Pancreas (tissue), 10 donors: ENCODE data around the gene SCG2. TPM values are rescaled to one million over a fixed set of nuclear protein-coding genes. Genes with fewer than 3 reads are reported as not detected.

ENCODE experiments used
- ATAC-seq, 4 donors: fragments of 200-7000 bp; cut with Tn5 transposase; one replicate each; pipeline versions ENCODE4 v1.8.0 to v1.9.1; 2020; ENCODE audit warnings: mild to moderate bottlenecking in 4 of 4, moderate library complexity in 4 of 4
- DNase-seq, 6 donors: peaks; one replicate each; pipeline ENCODE4 v3.0.0-alpha.2; 2020
- FAIRE-seq: peaks from 2 replicates; lab custom pipeline; 2012; peaks lifted over from hg19 to GRCh38; lab: Jason Lieb, UNC
- H3K27ac ChIP-seq, 4 donors: fragments of 200-600 bp; sonication (generic); 1 replicate in 3 of 4; 2 replicates in 1 of 4; pipeline versions ENCODE4 v1.5.0 to v1.8.0; 2020
- H3K27me3 ChIP-seq, 4 donors: fragments of 200-600 bp; one replicate each; pipeline ENCODE4 v1.8.0; 2021
- H3K36me3 ChIP-seq, 3 donors: fragments of 200-600 bp; sonication (generic) in 1 of 3; one replicate each; pipeline versions ENCODE4 v1.5.0 to v1.8.0; 2020 to 2021
- H3K4me1 ChIP-seq, 3 donors: fragments of 200-600 bp; one replicate each; pipeline ENCODE4 v1.8.0; 2021
- H3K4me3 ChIP-seq, 4 donors: fragments of 200-600 bp; sonication (generic) in 2 of 4; one replicate each; pipeline versions ENCODE4 v1.5.0 to v1.8.0; 2020 to 2021
- H3K9me3 ChIP-seq, 4 donors: fragments of 200-600 bp; one replicate each; pipeline ENCODE4 v1.8.0; 2021
- WGBS, 2 donors: extraction: QIAGEN DNeasy Blood & Tissue Kit; methylation state at CpG; one replicate each; pipeline ENCODE4 v1.1.7; 2013; 5-methylcytosine and 5-hydroxymethylcytosine counted together
- intact Hi-C, 3 donors: fragments of 100-400 bp; cut with DNase I; formaldehyde crosslinking; loops; one replicate each; pipeline versions ENCODE4 v1.11.1 to v1.14.2; 2022
- polyA plus RNA-seq, 2 donors: library from polyadenylated mRNA; stranded (reverse); fragments of 200-250 nt; gene quantifications; one replicate each; pipeline ENCODE4 v1.2.3, GENCODE V29; 2013
- total RNA-seq, 6 donors: library from RNA; stranded (reverse); fragmentation: NEBNext Ultra II Directional in 4 of 6; extraction: Animal tissue kit (Norgen Biotek cat#: 25700) in 4 of 6; gene quantifications; one replicate each; pipeline versions ENCODE4 v1.2.1 to v1.2.4, GENCODE V29; 2021 to 2023
- TF ChIP-seq, protein P1 (sequence below), 4 donors: fragments of 200-600 bp; sonication (generic) in 3 of 4; IDR thresholded peaks; one replicate each; pipeline versions ENCODE4 v1.5.0 to v1.8.0; 2021; ENCODE audit warnings: antibody characterized with exemption in 4 of 4
- donor health status: healthy with polysubstance abuse.
- donor health status: DM: no; HTN: no; CAD: no; lungs with moderate emphysema.
- donor health status: DM: no; HTN: no; CAD: no.
- donor health status: control.
- donor health status: control.
- donor health status: Bipolar disorder and iron deficiency.
- donor health status: DM: yes; HTN: yes; CAD: no.
- donor health status: DM: no; HTN: no; CAD: no.
- donor health status: DM: no; HTN: no; CAD: no.
- donor health status: DM: yes; HTN: yes; CAD: no.

SCG2 gene
- total and polyA plus RNA-seq, 8 donors = 4.4 to 189 (median 19.3) TPM

DNA sequence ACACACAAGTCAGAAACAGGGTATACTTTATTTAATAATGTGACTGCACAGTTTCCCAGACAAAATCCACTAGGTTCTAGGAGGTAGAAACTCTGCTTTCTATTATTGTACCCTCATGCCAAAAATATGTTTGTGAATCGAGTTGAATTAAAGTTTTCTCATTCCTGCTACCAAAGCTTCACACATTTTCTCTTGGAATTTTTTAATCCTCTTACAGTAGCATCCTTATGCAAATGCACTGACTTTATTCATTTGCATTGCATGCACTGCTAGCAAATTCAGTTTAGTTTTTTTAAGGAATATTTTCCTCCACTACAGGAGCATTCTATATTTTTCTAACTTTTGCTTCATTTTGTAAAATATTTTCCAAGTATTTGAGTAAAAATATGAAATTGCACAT, 4.8 kb upstream of the SCG2 start:
- no peak for ATAC-seq

DNA sequence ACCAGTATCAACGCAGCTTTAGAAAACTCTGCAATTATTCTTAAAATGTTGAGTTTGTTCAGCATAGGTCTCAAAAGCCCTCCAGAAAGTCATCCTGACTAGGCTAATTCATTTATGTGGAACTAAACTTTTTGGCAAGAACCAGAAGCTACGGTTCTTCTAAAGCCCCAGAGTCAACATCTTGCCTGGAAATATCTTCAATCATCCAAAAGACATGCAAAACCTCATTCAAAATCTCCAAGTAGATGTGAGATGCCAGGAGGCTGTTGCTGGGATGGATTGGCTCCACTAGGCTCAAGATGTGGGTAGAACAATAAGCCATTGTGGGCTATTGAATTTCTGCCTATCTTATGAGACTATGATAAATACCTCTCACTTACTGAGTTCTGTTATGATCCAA, 2.1 kb upstream of the SCG2 start:
- TF ChIP-seq, protein P1, sequence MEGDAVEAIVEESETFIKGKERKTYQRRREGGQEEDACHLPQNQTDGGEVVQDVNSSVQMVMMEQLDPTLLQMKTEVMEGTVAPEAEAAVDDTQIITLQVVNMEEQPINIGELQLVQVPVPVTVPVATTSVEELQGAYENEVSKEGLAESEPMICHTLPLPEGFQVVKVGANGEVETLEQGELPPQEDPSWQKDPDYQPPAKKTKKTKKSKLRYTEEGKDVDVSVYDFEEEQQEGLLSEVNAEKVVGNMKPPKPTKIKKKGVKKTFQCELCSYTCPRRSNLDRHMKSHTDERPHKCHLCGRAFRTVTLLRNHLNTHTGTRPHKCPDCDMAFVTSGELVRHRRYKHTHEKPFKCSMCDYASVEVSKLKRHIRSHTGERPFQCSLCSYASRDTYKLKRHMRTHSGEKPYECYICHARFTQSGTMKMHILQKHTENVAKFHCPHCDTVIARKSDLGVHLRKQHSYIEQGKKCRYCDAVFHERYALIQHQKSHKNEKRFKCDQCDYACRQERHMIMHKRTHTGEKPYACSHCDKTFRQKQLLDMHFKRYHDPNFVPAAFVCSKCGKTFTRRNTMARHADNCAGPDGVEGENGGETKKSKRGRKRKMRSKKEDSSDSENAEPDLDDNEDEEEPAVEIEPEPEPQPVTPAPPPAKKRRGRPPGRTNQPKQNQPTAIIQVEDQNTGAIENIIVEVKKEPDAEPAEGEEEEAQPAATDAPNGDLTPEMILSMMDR (IDR thresholded peaks at IDR 0.05) = no peak
- ATAC-seq (no peak), FAIRE-seq (no peak), DNase-seq (no peak)
- H3K4me3 ChIP-seq = no peak overlapping the region
- WGBS, 2 donors = 62 to 72% methylated on average over 2 of the region's 2 CpGs
- H3K27ac ChIP-seq = no peak overlapping the region
- intact Hi-C loops = no loop called here
- H3K27me3 ChIP-seq = peaks cover 0 to 5% (median 0%) of the 10 kb centered on the region in 4 donors
- H3K4me1 ChIP-seq = peaks cover 0 to 3% (median 0%) of the 10 kb centered on the region in 3 donors
- H3K9me3 ChIP-seq = no peaks in the 10 kb centered on the region
- no peaks in the 10 kb centered on the region for H3K36me3 ChIP-seq

More for the DNA sequence above, 4.8 kb upstream of the SCG2 start:
- H3K9me3 ChIP-seq = no peaks in the 10 kb centered on the region
- FAIRE-seq (no peak), DNase-seq (no peak)
- no peak overlapping the region for H3K27ac ChIP-seq
- H3K36me3 ChIP-seq = no peaks in the 10 kb centered on the region
- TF ChIP-seq, protein P1 (IDR thresholded peaks at IDR 0.05) = no peak
- peaks cover 0 to 2% (median 0%) of the 10 kb centered on the region in 3 donors for H3K4me1 ChIP-seq
- H3K27me3 ChIP-seq = no peaks in the 10 kb centered on the region
- WGBS, 2 donors = 28 to 35% methylated on average over 1 of the region's 1 CpG
- intact Hi-C loops = no loop called here
- no peak overlapping the region for H3K4me3 ChIP-seq

DNA sequence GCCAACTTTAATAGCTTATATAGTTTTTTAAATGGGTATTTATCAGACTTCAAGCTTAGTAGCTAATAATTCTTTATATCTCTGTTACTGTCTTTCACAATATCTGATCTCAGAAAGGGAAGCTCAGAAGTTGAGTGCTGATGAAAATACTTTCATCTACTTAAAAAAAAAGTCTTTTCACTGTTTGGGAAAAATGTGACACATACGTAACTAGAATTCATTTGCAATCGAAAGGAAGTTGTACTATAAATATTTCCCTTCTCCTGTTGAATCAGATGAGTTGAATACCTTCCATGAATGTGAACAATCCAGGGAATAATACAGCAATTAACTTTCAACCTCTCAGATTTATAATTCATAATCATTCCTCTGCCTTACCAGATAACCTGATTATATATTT, 811 bp upstream of the SCG2 start:
- no peak for DNase-seq
- Histone ChIP-seq H3K36me3 (no peaks in the 10 kb centered on the region), H3K27ac (no peak overlapping the region), H3K4me3 (no peak overlapping the region), H3K4me1 (peaks cover 0 to 3% (median 0%) of the 10 kb centered on the region in 3 donors), H3K9me3 (no peaks in the 10 kb centered on the region), H3K27me3 (peaks cover 0 to 7% (median 0%) of the 10 kb centered on the region in 4 donors)
- FAIRE-seq = no peak
- no peak for ATAC-seq
- intact Hi-C loops = no loop called here
- WGBS, 2 donors = 67 to 69% methylated on average over 2 of the region's 2 CpGs
- TF ChIP-seq, protein P1 (IDR thresholded peaks at IDR 0.05) = no peak

DNA sequence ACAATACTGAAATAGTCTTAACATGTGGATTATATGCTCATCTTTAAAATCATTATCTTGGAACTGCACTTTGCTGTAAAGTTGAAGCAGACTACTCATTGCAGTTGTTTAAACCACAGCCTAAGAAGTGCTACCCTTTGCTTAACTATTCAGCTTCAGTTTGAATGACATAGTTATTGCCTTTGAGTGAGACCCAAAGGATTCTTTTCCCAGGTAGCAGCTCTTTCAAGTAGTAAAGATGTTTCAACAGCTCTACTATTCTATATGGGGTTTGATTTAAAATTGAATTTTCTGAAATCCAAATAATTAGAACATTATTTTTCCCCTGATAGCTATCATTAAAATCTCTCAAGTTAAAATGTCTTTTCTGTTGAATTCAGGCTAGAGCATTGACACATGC, 1.1 kb downstream of the SCG2 start:
- TF ChIP-seq, protein P1 (IDR thresholded peaks at IDR 0.05) = no peak
- H3K36me3 ChIP-seq = no peaks in the 10 kb centered on the region
- H3K27ac ChIP-seq = no peak overlapping the region
- no peak for FAIRE-seq
- peaks cover 0 to 7% (median 0%) of the 10 kb centered on the region in 4 donors for H3K27me3 ChIP-seq
- H3K9me3 ChIP-seq = no peaks in the 10 kb centered on the region
- ATAC-seq = no peak
- DNase-seq = no peak
- intact Hi-C loops = no loop called here
- peak overlapping the region in 1 of 4 donors; percentile 1 for H3K4me3 ChIP-seq
- H3K4me1 ChIP-seq = peaks cover 0 to 3% (median 0%) of the 10 kb centered on the region in 3 donors

DNA sequence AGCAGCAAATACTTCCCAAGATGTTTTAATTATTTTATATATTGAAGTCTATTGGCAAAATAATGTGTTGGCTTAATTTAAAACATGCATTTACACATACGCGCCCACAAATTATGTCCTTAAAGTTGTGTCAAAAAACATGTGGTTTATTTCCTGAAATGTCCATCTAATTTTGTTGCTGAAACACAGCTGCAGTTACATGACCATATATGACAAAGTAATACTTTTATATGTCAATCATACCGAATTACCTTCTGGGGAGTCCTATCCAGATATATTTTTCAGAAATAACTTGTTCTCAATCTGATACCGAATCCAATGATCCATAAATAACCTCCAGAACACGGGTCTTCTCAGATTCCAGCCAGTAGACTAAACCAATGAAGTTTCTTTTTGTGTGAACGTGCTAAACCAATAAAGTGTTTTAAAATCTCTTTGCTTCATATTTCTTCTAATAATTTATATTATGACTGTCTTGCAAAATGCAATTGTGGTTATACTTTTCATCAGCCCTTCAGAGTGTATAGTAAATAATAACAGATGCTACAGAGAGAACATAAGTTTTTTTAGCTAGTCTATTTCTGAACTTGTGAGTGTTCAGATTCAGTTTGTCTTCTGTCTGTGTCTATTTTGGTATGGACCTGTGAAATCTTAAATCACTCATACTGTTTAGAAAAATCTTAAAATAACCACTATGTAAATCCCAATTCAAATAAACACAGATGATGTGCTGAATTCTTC, 2.4 kb downstream of the SCG2 start:
- Histone ChIP-seq H3K4me3 (no peak overlapping the region), H3K27me3 (peaks cover 0 to 7% (median 0%) of the 10 kb centered on the region in 4 donors), H3K36me3 (no peaks in the 10 kb centered on the region), H3K9me3 (no peaks in the 10 kb centered on the region), H3K4me1 (peaks cover 0 to 3% (median 0%) of the 10 kb centered on the region in 3 donors), H3K27ac (no peak overlapping the region)
- 51 to 59% methylated on average over 6 of the region's 6 CpGs for WGBS, 2 donors
- intact Hi-C loops = no loop called here
- TF ChIP-seq, protein P1 (IDR thresholded peaks at IDR 0.05) = no peak
- ATAC-seq (no peak), FAIRE-seq (no peak), DNase-seq (no peak)
